HG03196 (cell line): ENCODE results near the gene AKT3.

ENCODE experiments used
- ATAC-seq: cut with Tn5 transposase; IDR thresholded peaks from one replicate; pipeline ENCODE4 v1.9.1; 2021; ENCODE audit not compliant: unreplicated experiment

Gene AKT3

DNA sequence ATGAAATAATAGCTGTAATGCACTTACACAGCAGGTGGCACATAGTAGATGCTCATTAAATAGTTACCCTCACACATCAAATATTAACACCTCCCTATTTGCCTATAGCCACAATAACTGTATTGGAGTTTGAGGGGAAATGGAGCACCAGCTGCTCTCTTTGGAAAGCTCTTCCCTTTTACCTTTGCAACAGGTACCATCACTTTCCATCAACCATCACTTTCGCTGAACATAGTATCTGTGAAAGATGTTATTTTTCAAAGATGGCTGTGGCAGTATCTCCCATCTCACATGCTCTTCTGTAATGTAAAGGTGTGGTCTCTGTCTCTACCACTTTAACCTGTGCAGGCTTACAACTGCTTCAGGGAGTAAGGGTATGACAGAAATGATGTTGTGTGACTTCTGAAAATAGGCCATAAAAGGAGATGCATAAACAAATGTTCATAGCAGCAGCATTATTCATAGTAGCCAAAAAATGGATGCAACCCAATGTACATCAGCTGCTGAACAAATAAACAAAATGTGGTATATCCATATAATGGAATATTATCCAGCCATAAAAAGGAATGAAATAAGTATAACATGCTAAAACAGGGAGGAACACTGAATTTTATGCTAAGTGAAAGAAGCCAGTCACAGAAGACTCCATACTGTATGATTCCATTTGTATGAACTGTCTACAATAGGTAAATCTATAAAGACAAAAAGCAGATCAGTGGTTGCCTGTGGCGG, 288.3 kb downstream of the AKT3 start:
- ATAC-seq = no peak

- no peak for ATAC-seq
These were observed 290.4 kb downstream of the AKT3 start for GRCh38 chr1:243559575-243560162.

DNA sequence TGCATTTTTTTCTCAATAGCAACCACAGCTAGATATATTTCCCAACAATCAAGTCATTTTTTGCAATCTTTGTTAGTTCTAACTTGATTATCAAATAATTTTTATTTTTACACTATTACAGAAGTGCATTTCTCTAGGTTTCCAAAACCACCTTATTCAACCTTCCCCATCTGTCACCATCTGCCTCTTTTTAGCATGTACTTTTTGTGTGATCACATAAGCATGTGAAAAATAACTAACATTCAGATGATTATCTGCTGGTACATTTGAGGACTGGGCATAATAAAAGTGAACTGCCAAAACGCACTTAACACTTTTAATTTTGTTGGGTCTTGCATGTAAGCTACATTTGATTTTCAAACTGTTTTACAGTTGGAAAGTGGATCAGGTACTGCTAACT, 291.5 kb downstream of the AKT3 start:
- no peak for ATAC-seq

GRCh38 chr1:243557866-243558265, 292.2 kb downstream of the AKT3 start:
- no peak for ATAC-seq

- no peak for ATAC-seq
These were observed 295.4 kb downstream of the AKT3 start for GRCh38 chr1:243554686-243555085.

DNA sequence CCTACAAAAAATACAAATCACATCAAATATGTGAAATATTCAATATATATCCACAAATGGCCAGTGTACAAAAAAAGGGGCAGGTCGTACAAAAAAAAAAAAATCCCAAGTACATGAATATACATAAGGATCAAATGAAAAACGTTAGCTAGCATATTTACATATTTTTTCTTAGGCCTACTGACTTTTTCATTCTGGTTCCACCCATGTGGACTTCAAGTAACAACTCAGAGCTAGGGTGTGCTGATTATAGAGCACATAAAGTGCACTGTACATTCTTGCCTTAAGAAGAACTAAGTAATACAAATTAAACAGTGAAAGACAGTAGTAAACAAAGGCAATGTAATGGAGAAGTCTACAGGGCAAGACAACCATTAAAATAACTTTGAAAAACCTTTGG, 297.0 kb downstream of the AKT3 start:
- no peak for ATAC-seq

DNA sequence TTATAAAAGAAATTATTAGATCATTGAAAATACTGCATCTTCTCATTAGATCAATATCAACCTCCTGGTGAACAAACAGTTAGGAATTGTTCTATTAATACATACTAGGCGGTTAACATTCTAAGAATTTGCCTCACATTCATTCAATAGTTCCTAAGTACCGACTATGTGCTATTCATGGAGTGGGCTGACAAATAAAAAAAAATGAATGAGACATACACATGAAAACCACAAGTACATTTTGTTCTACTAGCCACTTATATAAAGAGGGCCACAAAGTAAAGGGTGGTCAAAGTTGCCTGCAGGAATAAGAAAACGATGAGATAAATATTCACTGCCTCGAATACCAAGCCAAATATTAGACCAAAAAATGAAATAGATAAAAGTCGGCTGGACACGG, 299.8 kb downstream of the AKT3 start:
- ATAC-seq = no peak

DNA sequence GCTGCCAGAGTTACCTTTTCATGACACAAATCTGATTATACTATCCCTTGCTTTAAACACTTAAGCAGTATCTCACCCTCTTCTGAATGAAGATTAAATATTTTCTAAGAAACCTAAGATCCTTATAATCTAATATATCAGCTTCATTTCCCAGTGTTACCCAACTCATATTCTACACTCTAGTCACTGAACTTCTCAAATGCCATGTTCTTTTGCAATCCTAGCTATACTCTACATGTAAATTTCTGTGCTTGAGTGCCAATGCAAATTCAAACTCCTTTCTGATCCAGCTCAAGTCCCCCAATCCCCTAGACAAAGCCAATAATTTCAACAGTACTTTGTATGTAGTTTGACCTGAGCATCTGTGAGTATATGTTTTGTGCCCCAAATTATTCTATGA, 300.3 kb downstream of the AKT3 start:
- no peak for ATAC-seq

- ATAC-seq = no peak
These were observed 300.9 kb downstream of the AKT3 start for GRCh38 chr1:243549108-243549507.

DNA sequence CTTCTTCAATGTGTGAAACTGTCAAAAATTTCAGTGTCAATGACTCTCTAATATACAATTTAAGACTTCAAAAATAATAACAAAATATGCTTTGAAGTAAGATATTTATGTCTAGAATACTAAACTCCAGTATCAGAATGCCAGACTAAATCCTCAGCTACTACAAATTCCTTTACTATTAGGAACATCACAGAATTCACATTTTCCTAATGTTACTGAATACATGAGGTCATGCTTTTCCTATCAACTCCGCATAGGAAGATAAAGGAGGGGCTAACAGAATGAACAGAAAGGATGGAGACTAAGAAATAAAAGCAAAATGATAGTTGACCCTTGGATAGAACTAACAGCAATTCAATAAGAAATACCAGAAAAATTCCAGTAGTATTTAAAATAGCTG, 301.5 kb downstream of the AKT3 start:
- no peak for ATAC-seq

GRCh38 chr1:243547891-243548290, 302.2 kb downstream of the AKT3 start:
- no peak for ATAC-seq

DNA sequence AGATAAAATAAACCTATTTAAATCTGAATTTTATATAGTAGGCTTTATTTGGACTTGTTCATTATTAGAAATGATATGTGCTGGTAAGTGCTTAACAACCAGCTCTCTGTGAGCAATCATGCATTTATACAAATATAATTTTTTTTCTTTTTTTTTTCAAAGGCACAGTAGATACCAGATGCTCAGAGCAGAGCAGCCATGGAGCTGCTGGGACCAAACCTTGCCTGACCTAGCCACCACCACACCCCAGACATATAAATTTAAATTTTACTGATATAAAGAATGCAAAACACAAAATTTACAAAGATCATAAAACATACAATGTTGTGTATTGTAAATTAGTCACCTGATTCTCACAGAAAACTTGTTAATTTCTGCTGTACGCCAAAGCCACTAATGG, 303.6 kb downstream of the AKT3 start:
- no peak for ATAC-seq

- ATAC-seq = no peak
These were observed 306.5 kb downstream of the AKT3 start for GRCh38 chr1:243543501-243543900.

DNA sequence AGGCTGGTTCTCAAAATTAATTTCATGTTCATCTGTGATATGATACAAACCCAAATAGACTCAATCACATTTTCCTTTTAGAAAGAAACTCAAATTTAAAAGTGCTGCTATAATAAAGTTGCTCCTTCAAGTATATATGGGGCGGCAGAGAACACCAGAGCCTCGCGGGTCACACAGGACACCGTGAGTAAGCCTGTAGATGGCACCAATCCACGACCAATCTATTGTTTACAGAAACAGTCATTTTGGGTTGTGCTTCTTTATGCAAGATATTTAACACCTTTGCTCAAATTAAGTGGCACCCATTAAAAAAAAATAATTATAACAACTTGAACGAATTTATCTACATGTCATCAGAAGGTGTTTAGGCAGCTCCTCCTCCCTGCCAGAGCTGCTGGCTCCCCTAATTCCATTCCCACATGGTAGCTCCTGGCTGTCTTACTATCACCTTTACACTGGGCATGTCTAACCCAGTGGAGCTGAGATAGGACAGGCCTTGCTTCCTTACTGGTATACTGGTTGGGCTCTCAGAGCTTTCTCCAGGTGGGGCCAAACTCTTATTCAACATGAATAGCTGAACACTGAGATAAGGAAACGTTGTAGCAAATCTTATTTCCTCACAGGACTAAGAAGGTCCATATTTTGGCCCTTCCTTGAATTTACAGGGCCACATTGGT, 307.2 kb downstream of the AKT3 start:
- no peak for ATAC-seq

- no peak for ATAC-seq
These were observed 310.4 kb downstream of the AKT3 start for GRCh38 chr1:243539636-243540035.

DNA sequence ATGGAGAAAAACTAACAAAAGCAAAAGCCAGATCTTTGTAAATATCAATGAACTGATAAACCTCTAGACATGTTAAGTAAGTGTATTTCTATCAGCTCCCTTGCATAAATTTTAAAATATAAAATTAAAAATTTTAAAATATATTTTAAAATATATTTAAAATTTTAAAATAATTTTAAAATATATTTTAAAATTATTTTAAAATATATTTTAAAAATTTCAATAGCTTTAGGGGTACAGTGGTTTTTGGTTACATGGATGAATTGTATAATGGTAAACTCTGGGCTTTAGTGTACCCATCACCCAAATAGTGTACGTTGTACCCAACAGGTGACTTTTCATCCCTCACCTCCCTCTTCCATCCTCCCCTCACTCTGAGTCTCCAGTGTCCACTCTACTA, 315.0 kb downstream of the AKT3 start:
- ATAC-seq = no peak

- no peak for ATAC-seq
These were observed 320.5 kb downstream of the AKT3 start for GRCh38 chr1:243529512-243529911.

DNA sequence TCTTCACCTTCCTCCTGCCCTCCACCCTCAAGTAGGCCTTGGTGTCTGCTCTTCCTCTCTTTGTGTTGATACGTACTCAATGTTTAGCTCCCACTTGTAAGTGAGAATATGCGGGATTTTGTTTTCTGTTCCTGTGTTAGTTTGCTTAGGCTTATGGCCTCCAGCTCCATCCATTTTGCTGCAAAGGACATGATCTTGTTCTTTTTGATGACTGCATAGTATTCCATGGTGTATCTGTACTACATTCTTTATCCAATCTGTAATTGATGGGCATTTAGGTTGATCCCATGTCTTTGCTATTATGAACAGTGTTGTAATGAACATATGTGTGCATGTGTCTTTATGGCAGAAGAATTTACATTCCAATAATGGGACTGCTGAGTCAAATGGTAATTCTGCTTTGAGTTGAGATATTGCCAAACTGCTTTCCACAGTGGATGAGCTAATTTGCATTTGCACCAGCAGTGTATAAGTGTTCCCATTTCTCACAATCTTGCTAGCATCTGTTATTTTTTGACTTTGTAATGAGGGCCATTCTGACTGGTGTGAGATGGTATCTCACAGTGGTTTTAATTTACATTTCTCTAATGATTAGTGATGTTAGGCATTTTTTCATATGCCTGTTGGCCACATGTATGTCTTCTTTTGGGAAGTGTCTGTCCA, 321.5 kb downstream of the AKT3 start:
- no peak for ATAC-seq

DNA sequence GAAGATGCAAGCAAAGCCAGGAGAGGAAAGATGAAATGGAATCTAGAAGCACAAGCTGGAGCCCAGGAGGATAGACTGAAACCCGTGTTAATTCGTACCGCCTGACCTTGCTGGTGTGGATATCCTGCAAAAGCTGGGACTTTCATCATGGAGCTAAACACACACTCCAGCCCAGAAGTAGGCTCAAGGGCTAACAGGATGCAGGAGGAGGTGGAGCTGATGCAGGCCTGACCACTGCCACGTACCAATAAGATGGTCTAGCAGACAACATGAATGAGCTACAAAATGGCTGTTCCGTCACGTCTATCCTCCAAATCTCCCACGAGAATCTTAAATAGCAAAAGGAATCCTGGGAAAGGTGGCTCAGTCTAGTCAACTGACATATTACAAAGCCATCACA, 323.9 kb downstream of the AKT3 start:
- ATAC-seq = no peak

GRCh38 chr1:243525085-243525487, 325.0 kb downstream of the AKT3 start:
- ATAC-seq = no peak

DNA sequence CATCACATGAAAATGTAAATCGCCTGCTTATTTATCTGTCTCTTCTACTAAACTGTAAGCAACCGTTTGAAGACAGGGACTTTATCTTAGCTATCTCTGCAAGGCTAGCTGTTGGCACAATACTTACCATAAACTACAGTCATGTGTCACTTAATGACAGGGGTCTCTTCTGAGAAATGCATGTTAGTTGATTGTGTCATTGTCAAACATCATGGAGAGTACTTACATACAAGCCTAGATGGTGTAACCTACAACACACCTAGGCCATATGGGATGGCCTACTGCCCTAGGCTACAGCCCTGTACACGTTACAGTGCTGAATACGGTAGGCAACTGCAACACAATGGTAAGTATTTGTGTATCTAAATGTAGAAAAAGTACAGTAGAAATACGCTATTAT, 326.3 kb downstream of the AKT3 start:
- no peak for ATAC-seq

- ATAC-seq = no peak
These were observed 329.2 kb downstream of the AKT3 start for GRCh38 chr1:243520831-243521230.
